ENCODE results near the gene LCE3E. TPM values are rescaled to one million over a fixed set of nuclear protein-coding genes. Genes with fewer than 3 reads are reported as not detected.

LCE3E gene
- total RNA-seq (2022) (not detected in 2 replicates), Bru-seq, nascent RNA (not detected), BruChase-seq, experiment 1, labeled RNA remaining after a 2-hour chase (not detected), BruChase-seq, experiment 2, labeled RNA remaining after a 6-hour chase (not detected)
- long read RNA-seq, result 0 reads

- Mint-ChIP-seq H3K27me3 (ENCODE audit: insufficient read depth, unreplicated experiment) (peaks cover 16% of the 10 kb centered on the region), H3K36me3 (ENCODE audit: insufficient read depth, unreplicated experiment) (no peaks in the 10 kb centered on the region), H3K27ac (ENCODE audit: unreplicated experiment) (no peak within 1 kb of the TSS), H3K4me3 (ENCODE audit: unreplicated experiment) (no peak within 1 kb of the TSS), H3K4me1 (ENCODE audit: low read depth, unreplicated experiment) (no peaks in the 10 kb centered on the region), H3K9me3 (ENCODE audit: unreplicated experiment) (peaks cover 6% of the 10 kb centered on the region)
- no peak for DNase-seq
- no peaks in the 10 kb centered on the region for H3K36me3 ChIP-seq (ENCODE audit: control insufficient read depth, insufficient read depth, low read length)
- no peaks in the 10 kb centered on the region for H3K4me1 ChIP-seq
- no peak for TF ChIP-seq CTCF (IDR thresholded peaks at IDR 0.05; ENCODE audit: insufficient read depth in 1 of 2, low read depth in 1 of 2, low read length in 1 of 2, severe bottlenecking in 1 of 2, unreplicated experiment in 1 of 2)
- H3K27me3 ChIP-seq (replicated peaks; ENCODE audit: control insufficient read depth, insufficient read depth, low read length), result no peaks in the 10 kb centered on the region
- POLR2A ChIA-PET, result no interaction called here
- 0 out of 2 replicates have a peak, but pooled peaks cover 3% of the 10 kb centered on the region for H3K9me3 ChIP-seq
- H3K4me3 ChIP-seq (ENCODE audit: low read depth, low read length), result no peak within 1 kb of the TSS
- intact Hi-C loops (cut with micrococcal nuclease; ENCODE audit: unreplicated experiment), result no loop called here
- CTCF ChIA-PET, result no interaction called here
- BruUV-seq (replicated peaks), result no TSS peak
Observed at GRCh38 chr1:152566681-152567080, at the start of gene LCE3E. LCE3E (minus strand) TSS chr1:152566780; CDS start chr1:152566208, 572 bp downstream.

- peaks cover 6% of the 10 kb centered on the region; the same call in 1 of the 2 replicates for H3K9me3 ChIP-seq
- intact Hi-C loops (cut with micrococcal nuclease; ENCODE audit: unreplicated experiment), result no loop called here
- H3K36me3 Mint-ChIP-seq (ENCODE audit: insufficient read depth, unreplicated experiment), result no peaks in the 10 kb centered on the region
- no peaks in the 10 kb centered on the region for H3K4me1 Mint-ChIP-seq (ENCODE audit: low read depth, unreplicated experiment)
- peaks cover 4% of the 10 kb centered on the region for H3K9me3 Mint-ChIP-seq (ENCODE audit: unreplicated experiment)
- POLR2A ChIA-PET, result no interaction called here
- no peak for TF ChIP-seq CTCF (IDR thresholded peaks at IDR 0.05; ENCODE audit: insufficient read depth in 1 of 2, low read depth in 1 of 2, low read length in 1 of 2, severe bottlenecking in 1 of 2, unreplicated experiment in 1 of 2)
- no peak within 1 kb of the TSS for H3K4me3 ChIP-seq (ENCODE audit: low read depth, low read length)
- CTCF ChIA-PET, result no interaction called here
- peaks cover 2% of the 10 kb centered on the region for H3K27me3 Mint-ChIP-seq (ENCODE audit: insufficient read depth, unreplicated experiment)
- no peaks in the 10 kb centered on the region for H3K27me3 ChIP-seq (replicated peaks; ENCODE audit: control insufficient read depth, insufficient read depth, low read length)
- no peak for DNase-seq
- H3K4me1 ChIP-seq, result no peaks in the 10 kb centered on the region
- H3K36me3 ChIP-seq (ENCODE audit: control insufficient read depth, insufficient read depth, low read length), result no peaks in the 10 kb centered on the region
- no peak within 1 kb of the TSS for H3K27ac Mint-ChIP-seq (ENCODE audit: unreplicated experiment)
- no TSS peak for BruUV-seq (replicated peaks)
- no peak within 1 kb of the TSS for H3K4me3 Mint-ChIP-seq (ENCODE audit: unreplicated experiment)
Observed at GRCh38 chr1:152613511-152613910, 46.9 kb upstream of the LCE3E start, which contains the start of gene LCE3B. LCE3B (plus strand) TSS chr1:152613811; CDS start chr1:152613811, 0 bp downstream.

GRCh38 chr1:152599934-152600333 is 33.4 kb upstream of the LCE3E start, which contains the start of gene LCE3C:
LCE3C (plus strand) TSS chr1:152600234; CDS start chr1:152600732, 498 bp downstream.
- no peaks in the 10 kb centered on the region for H3K27me3 ChIP-seq (replicated peaks; ENCODE audit: control insufficient read depth, insufficient read depth, low read length)
- no peak for TF ChIP-seq CTCF (IDR thresholded peaks at IDR 0.05; ENCODE audit: insufficient read depth in 1 of 2, low read depth in 1 of 2, low read length in 1 of 2, severe bottlenecking in 1 of 2, unreplicated experiment in 1 of 2)
- CTCF ChIA-PET, result no interaction called here
- POLR2A ChIA-PET, result no interaction called here
- Mint-ChIP-seq H3K4me1 (ENCODE audit: low read depth, unreplicated experiment) (no peaks in the 10 kb centered on the region), H3K27me3 (ENCODE audit: insufficient read depth, unreplicated experiment) (peaks cover 4% of the 10 kb centered on the region), H3K27ac (ENCODE audit: unreplicated experiment) (no peak within 1 kb of the TSS), H3K9me3 (ENCODE audit: unreplicated experiment) (no peaks in the 10 kb centered on the region), H3K36me3 (ENCODE audit: insufficient read depth, unreplicated experiment) (no peaks in the 10 kb centered on the region), H3K4me3 (ENCODE audit: unreplicated experiment) (no peak within 1 kb of the TSS)
- no peaks in the 10 kb centered on the region for H3K9me3 ChIP-seq
- no peak for DNase-seq
- BruUV-seq (replicated peaks), result no TSS peak
- H3K4me1 ChIP-seq, result no peaks in the 10 kb centered on the region
- H3K4me3 ChIP-seq (ENCODE audit: low read depth, low read length), result no peak within 1 kb of the TSS
- H3K36me3 ChIP-seq (ENCODE audit: control insufficient read depth, insufficient read depth, low read length), result no peaks in the 10 kb centered on the region
- intact Hi-C loops (cut with micrococcal nuclease; ENCODE audit: unreplicated experiment), result no loop called here

Measured in Caco-2 (cell line).